K562 treated with DMSO at 1 percent for 12 hours (cell line): ENCODE measurements around the gene RIMS4. TPM values are rescaled to one million over a fixed set of nuclear protein-coding genes. Genes with fewer than 3 reads are reported as not detected.

Experiments
- total RNA-seq: library from RNA; unstranded; fragments of 300-600 nt; gene quantifications from 2 replicates; pipeline ENCODE4 v1.2.3, GENCODE V29; 2022; ENCODE audit not compliant: insufficient read depth

The RIMS4 gene
- total RNA-seq: not detected in 2 replicates

GRCh38 chr20:44810391-44811149, at the start of gene RIMS4:
TSS of gene RIMS4 (minus strand) at chr20:44810546. CDS start at chr20:44810271, 275 bp downstream.

GRCh38 chr20:44745598-44746366, 64.6 kb downstream of the RIMS4 start, which contains the start of gene KCNK15:
TSS of gene KCNK15 (plus strand) at chr20:44745865. CDS start at chr20:44745911, 46 bp downstream.

GRCh38 chr20:44714701-44715498, 95.4 kb downstream of the RIMS4 start, which contains the start of gene CCN5:
TSS of gene CCN5 (plus strand) at chr20:44715369. CDS start at chr20:44715391, 22 bp downstream.

Other genes starting within 250 kb of the RIMS4 start
- gene PKIG, start 228.0 kb downstream of the RIMS4 start, total RNA-seq: 14.8 and 14.9 TPM in 2 replicates
- 2.1 and 4.1 TPM in 2 replicates for gene ADA, start 158.8 kb downstream of the RIMS4 start, total RNA-seq
- not detected in 2 replicates for gene CCN5, start 95.2 kb downstream of the RIMS4 start, total RNA-seq
- 0.31 TPM in 1 of 2 replicates, not detected in the other for gene KCNK15, start 64.7 kb downstream of the RIMS4 start, total RNA-seq
- 76.6 and 119 TPM in 2 replicates for gene YWHAB, start 75.2 kb upstream of the RIMS4 start, total RNA-seq
- gene PABPC1L, start 99.5 kb upstream of the RIMS4 start, total RNA-seq: 29.2 and 87.0 TPM in 2 replicates
- 35.7 and 50.1 TPM in 2 replicates for gene TOMM34, start 149.9 kb upstream of the RIMS4 start, total RNA-seq
- 6.6 and 25.0 TPM in 2 replicates for gene STK4, start 156.0 kb upstream of the RIMS4 start, total RNA-seq